Activated CD4-positive, alpha-beta memory T cell treated with anti-CD3 and anti-CD28 coated beads, Interleukin-2, amount 10 ng/mL, durations not matched to agents 7 days and 5 days (primary cell): ENCODE results near the gene RPL39L. TPM values are rescaled to one million over a fixed set of nuclear protein-coding genes. Genes with fewer than 3 reads are reported as not detected.

Experiments used
- CTCF ChIA-PET: fragments of 350-600 bp; sonication (Branson Sonifier 250); formaldehyde crosslinking; loops from one replicate; lab custom pipeline; 2021; ENCODE audit warnings: antibody characterized with exemption, inconsistent platforms; lab: Charles Lee
- POLR2A ChIA-PET: fragments of 350-600 bp; sonication (Branson Sonifier 250); formaldehyde crosslinking; loops from one replicate; lab custom pipeline; 2021; ENCODE audit warnings: antibody characterized with exemption; lab: Charles Lee
- DNase-seq: peaks from one replicate; pipeline ENCODE4 v3.0.0-alpha.2; 2020
- H3K27ac Mint-ChIP-seq: one replicate; pipeline ENCODE4 v1.8.0; 2021; ENCODE audit warnings: mild to moderate bottlenecking, mixed read lengths
- H3K27me3 Mint-ChIP-seq: one replicate; pipeline ENCODE4 v1.8.0; 2021; ENCODE audit warnings: mixed read lengths
- H3K36me3 Mint-ChIP-seq: one replicate; pipeline ENCODE4 v1.8.0; 2021; ENCODE audit warnings: low read depth, mixed read lengths
- H3K4me1 Mint-ChIP-seq: one replicate; pipeline ENCODE4 v1.8.0; 2021; ENCODE audit warnings: mixed read lengths
- H3K4me3 Mint-ChIP-seq: one replicate; pipeline ENCODE4 v1.8.0; 2021; ENCODE audit warnings: mild to moderate bottlenecking, mixed read lengths
- H3K9me3 Mint-ChIP-seq: one replicate; pipeline ENCODE4 v1.8.0; 2021; ENCODE audit warnings: mixed read lengths
- total RNA-seq, 2 experiments: library from RNA; stranded (reverse); gene quantifications; one replicate each; pipeline ENCODE4 v1.2.3, GENCODE V29; 2021

RPL39L gene
- total RNA-seq, 2 experiments from 2014 or later: 23.0 to 23.1 TPM

DNA sequence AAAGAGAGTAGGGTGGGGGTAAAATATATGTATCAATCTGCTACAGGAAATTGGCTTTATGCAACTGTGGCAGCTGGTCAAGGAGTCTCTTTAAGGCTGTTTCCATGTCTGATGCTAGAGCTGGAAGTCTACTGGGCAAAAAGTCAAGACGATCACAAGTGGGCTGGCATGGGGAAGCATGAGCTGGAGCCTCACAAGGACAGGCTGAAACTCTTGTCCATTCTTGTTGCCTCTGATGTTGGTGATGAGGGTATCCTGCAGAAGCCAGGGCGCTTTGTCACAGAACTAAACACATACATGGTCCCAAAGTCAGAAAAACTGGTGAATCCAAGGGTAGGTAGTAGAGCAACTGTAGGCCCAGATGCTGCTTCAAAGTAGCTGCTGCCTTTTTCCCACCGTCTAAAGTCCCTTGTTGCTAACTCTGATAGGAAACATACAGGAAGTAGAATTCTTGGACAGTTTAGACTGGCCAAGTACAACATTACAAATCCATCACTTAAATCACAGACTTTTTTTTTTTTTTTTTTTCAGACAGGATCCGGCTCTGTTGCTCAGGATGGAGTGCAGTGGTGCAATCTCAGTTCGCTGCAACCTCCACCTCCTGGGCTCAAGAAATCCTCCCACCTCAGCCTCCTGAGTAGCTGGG lies 54.2 kb downstream of the RPL39L start:
- Mint-ChIP-seq H3K4me3 (no peak overlapping the region), H3K4me1 (peaks cover 7% of the 10 kb centered on the region), H3K9me3 (peaks cover 16% of the 10 kb centered on the region), H3K27me3 (no peaks in the 10 kb centered on the region), H3K36me3 (peaks cover 15% of the 10 kb centered on the region), H3K27ac (no peak overlapping the region)
- DNase-seq: no peak
- POLR2A ChIA-PET: interaction anchor here (1.9 kb wide), 1 partner anchor 14 kb away, joined by 4 read pairs; no protein-coding TSS in a partner anchor
- CTCF ChIA-PET: no interaction called here

DNA sequence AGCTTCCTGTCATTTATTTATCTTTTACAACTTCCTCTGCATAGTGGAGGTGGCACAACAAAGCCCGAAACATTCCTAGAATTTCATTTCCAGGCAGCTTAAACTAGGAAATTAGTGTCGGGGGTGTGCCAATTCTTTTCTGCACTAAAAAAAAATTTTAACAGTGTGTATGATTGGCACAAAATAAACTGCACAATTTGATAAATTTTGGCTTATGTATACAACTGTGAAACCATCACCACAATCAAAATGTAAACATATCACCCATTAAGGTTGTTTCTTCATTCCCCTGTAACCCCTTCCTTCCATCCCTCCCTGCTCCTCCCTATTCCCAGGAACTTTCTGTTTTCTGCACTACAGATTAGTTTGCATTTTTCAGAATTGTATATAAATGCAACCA lies 54.7 kb downstream of the RPL39L start:
- Mint-ChIP-seq H3K27ac (no peak overlapping the region), H3K4me3 (no peak overlapping the region), H3K27me3 (no peaks in the 10 kb centered on the region), H3K36me3 (peaks cover 18% of the 10 kb centered on the region), H3K9me3 (peaks cover 16% of the 10 kb centered on the region), H3K4me1 (peaks cover 7% of the 10 kb centered on the region)
- ChIA-PET POLR2A (interaction anchor here (1.9 kb wide), 1 partner anchor 15 kb away, joined by 4 read pairs; no protein-coding TSS in a partner anchor), CTCF (no interaction called here)
- DNase-seq: no peak

DNA sequence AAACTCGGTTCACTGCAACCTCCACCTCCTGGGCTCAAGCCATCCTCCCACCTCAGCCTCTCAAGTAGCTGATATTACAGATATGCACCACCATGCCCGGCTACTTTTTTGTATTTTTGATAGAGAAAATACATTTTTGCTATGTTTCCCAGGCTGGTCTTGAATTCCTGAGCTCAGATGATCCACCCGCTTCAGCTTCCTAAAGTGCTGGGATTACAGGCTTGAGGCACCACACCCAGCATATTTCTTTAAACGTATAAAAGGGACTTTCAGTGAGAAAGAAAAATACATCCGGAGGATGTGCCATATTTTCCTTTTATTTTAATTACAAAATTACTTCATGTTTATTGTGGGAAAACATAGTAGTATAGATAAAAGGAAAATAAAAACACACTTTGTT lies 55.2 kb downstream of the RPL39L start:
- H3K9me3 Mint-ChIP-seq: peaks cover 16% of the 10 kb centered on the region
- CTCF ChIA-PET: no interaction called here
- DNase-seq: no peak
- peaks cover 7% of the 10 kb centered on the region for H3K4me1 Mint-ChIP-seq
- H3K36me3 Mint-ChIP-seq: peaks cover 21% of the 10 kb centered on the region
- POLR2A ChIA-PET: interaction anchor here (1.9 kb wide), 1 partner anchor 15 kb away, joined by 4 read pairs; no protein-coding TSS in a partner anchor
- H3K4me3 Mint-ChIP-seq: no peak overlapping the region
- H3K27me3 Mint-ChIP-seq: no peaks in the 10 kb centered on the region
- no peak overlapping the region for H3K27ac Mint-ChIP-seq

DNA sequence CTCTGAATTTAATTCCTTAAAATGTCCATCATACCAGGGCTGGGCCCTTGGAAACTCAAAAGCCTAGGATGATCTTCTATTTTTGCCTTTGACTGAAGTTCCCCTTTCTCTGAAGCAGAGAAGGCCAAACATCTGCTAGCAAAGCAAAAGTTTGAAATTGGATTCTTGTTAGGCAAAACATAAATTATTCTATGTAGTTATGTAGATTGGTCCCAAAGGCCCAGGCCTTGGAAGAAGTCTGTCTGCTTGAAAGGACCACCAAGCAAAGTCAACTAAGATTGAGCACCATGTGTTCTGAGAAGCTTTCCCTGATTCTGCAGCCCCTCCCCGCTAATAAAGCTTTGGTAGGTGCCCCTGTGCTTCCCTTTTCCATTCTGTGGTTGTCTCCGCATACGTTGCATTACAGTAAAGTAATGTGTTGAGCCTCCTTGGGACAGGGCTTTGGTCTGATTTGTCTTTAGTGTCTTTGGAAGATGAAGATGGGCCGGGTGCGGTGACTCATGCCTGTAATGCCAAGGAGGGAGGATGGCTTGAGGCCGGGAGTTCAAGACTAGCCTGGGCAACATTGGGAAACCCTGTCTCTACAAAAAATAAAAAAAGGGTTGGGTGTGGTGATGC lies 56.4 kb downstream of the RPL39L start:
- ChIA-PET POLR2A (no interaction called here), CTCF (no interaction called here)
- no peak overlapping the region for H3K27ac Mint-ChIP-seq
- H3K4me1 Mint-ChIP-seq: peaks cover 7% of the 10 kb centered on the region
- DNase-seq: no peak
- peaks cover 9% of the 10 kb centered on the region for H3K9me3 Mint-ChIP-seq
- peaks cover 28% of the 10 kb centered on the region for H3K36me3 Mint-ChIP-seq
- H3K27me3 Mint-ChIP-seq: no peaks in the 10 kb centered on the region
- H3K4me3 Mint-ChIP-seq: no peak overlapping the region

DNA sequence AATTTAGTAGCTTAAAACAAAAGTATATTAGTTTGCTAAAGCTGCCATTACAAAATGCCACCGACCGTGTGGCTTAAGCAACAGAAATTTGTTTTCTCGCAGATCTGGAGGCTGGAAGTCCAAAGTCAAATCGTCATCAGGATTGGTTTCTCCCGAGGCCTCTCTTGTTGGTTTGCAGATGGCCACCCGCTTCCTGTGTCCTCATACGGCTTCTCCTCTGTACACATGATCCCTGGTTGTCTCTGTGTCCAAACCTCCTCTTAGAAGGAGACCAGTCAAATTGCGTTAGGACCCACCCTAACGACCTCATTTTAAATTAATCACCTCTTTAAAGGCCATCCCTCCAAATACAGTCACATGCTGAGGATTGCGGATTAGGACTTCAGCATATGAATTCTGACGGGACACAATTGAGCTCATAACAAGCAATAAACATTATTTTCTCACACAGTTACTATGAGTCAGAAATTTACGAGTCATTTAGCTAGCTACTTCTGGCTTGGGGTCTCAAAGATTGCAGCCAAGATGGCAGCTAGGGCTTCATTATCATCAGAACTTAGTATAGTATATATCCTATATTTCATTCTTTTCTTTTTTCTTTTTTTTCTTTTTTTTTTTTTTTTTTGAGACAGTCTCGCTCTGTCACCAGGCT lies 58.4 kb downstream of the RPL39L start:
- POLR2A ChIA-PET: no interaction called here
- no peak for DNase-seq

DNA sequence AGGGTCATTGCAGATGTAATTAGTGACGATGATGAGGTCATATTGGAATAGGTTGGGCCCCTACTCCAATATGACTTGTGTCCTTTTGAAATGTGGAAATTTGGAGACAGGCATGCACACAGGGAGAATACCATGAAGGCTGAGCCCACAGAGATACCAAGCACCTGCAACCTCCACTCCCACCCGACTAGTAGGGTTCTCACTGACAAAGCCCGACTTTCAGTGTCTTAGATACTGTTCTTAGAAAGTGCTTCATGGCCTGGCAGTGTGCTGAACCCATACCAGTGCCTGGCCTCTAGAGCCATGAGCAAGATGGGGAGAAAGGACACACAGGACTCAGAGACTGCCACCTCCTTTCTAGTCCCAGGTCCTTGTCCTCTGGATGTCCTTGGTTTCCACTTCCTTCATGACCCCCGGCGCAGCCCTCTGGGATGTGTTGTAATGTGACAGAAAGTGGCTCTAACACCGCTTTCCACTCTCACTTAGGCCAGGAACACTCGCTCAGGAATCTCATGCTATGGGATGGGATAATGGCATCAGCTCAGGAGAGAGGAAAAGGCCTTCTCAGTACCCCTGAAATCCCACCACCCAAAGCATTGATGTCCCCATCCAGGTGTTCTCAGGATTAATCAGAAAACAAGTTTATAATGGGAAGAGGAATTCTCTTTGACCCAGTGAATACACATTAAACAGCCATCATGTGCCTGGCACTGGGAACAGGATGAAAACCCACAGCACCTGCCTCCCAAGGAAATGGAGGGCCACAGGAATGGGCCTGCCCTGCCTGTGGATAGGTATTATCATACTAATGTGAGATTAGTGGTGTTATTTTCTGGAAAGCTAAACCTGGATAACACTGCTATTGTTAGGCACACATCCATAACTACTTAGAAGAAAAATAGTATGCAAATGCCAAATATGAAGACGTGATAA lies 59.9 kb downstream of the RPL39L start:
- CTCF ChIA-PET: no interaction called here
- no peak for DNase-seq
- Mint-ChIP-seq H3K4me3 (no peak overlapping the region), H3K4me1 (peaks cover under 1% of the 10 kb centered on the region), H3K9me3 (no peaks in the 10 kb centered on the region), H3K27ac (no peak overlapping the region), H3K36me3 (peaks cover 47% of the 10 kb centered on the region), H3K27me3 (no peaks in the 10 kb centered on the region)
- POLR2A ChIA-PET: no interaction called here

More for the DNA sequence above, 58.4 kb downstream of the RPL39L start:
- Mint-ChIP-seq H3K27me3 (no peaks in the 10 kb centered on the region), H3K27ac (no peak overlapping the region), H3K4me1 (peaks cover 7% of the 10 kb centered on the region), H3K36me3 (peaks cover 36% of the 10 kb centered on the region), H3K9me3 (no peaks in the 10 kb centered on the region), H3K4me3 (no peak overlapping the region)
- CTCF ChIA-PET: interaction anchor here (1.3 kb wide), 1 partner anchor 32 kb away, joined by 3 read pairs; no protein-coding TSS in a partner anchor

DNA sequence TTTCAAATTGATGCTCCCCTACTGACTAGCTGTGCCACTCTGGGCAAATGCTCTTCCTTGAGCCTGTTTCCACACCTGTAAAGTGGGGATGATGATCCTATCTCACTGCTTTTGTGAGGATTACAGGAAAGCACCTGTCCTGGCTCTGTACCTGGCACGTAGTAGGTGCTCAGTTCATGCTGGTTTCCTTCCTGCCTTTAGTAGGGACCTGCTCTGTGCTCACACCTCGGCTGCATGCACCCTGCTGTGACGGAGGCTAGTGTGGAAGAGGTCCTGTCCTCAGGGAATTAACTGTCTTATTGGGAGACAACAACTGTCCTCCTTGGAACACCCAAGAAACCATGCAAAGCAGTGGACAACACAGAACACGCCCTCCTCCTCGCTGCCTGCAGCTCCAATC lies 61.8 kb downstream of the RPL39L start:
- Mint-ChIP-seq H3K27me3 (no peaks in the 10 kb centered on the region), H3K4me1 (no peaks in the 10 kb centered on the region), H3K9me3 (no peaks in the 10 kb centered on the region), H3K27ac (no peak overlapping the region), H3K4me3 (no peak overlapping the region), H3K36me3 (peaks cover 64% of the 10 kb centered on the region)
- no peak for DNase-seq
- ChIA-PET CTCF (no interaction called here), POLR2A (interaction anchor here (0.9 kb wide), 1 partner anchor 46 kb away, joined by 3 read pairs; no protein-coding TSS in a partner anchor)

DNA sequence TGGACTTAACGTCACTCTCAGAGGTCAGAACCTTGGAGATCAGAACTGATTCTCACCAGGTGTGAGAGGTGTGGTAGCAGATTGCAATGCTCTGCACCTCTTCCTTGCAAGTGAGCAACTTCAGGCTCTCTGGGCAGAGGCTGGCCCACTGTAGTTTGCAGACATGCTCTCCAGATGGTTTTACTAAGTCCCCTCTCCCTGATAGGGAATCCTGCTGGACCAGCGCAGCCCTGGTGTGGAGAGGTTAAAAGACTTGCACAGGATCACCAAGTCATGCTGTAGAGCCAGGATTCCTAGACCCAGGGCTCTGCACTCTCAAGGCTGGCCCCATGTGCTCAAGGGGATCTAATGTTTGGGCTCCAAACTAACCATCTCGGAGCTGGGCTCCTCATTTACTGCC lies 62.2 kb downstream of the RPL39L start:
- H3K27ac Mint-ChIP-seq: no peak overlapping the region
- DNase-seq: no peak

DNA sequence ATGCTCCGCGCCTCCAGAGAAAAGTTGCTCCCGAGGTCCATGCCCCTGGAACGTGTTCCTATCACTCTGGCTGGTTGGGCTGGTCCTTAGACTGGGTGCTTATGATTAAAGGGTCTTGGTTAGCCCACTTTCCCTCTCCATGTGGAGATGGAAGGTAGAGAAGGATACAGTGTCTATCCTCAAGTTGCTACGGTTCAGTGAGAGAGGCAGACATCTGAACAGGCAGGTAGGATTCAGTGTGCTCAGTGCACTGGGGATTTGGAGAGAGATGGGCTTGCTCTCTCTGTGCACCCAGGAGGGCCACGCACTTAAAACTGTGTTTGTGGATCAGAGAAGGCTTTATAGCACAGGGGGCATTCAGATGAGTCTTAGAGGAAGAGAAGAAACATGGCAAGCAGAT lies 63.0 kb downstream of the RPL39L start:
- no peaks in the 10 kb centered on the region for H3K9me3 Mint-ChIP-seq
- H3K4me1 Mint-ChIP-seq: no peaks in the 10 kb centered on the region
- H3K27me3 Mint-ChIP-seq: no peaks in the 10 kb centered on the region
- H3K4me3 Mint-ChIP-seq: no peak overlapping the region
- ChIA-PET CTCF (no interaction called here), POLR2A (interaction anchor here (0.9 kb wide), 1 partner anchor 44 kb away, joined by 3 read pairs; no protein-coding TSS in a partner anchor)
- peaks cover 68% of the 10 kb centered on the region for H3K36me3 Mint-ChIP-seq
- no peak for DNase-seq
- H3K27ac Mint-ChIP-seq: no peak overlapping the region

More for the DNA sequence above, 62.2 kb downstream of the RPL39L start:
- POLR2A ChIA-PET: interaction anchor here (0.9 kb wide), 1 partner anchor 45 kb away, joined by 3 read pairs; no protein-coding TSS in a partner anchor
- Mint-ChIP-seq H3K27me3 (no peaks in the 10 kb centered on the region), H3K9me3 (no peaks in the 10 kb centered on the region), H3K4me1 (no peaks in the 10 kb centered on the region), H3K36me3 (peaks cover 66% of the 10 kb centered on the region), H3K4me3 (no peak overlapping the region)
- CTCF ChIA-PET: no interaction called here

DNA sequence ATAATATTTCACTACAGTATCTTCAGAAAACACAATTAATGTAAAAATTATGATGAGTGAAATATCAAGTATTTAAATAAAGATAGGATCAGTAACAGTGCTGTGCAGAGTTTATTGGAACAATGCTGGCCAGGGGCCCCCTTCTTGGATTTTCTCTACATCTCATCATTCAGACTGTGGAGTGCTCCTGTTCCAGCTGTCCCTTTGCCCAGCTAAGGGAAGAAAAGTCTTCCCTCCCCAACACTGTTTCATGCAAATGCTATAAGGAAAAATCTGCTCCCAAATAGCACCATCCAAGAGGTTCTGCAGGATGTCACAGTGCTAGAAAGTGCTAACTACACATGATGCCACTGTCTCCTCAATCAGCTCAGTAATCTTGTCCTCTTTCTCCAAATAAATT lies 64.5 kb downstream of the RPL39L start:
- ChIA-PET POLR2A (interaction anchor here (0.8 kb wide), 1 partner anchor 47 kb away, joined by 4 read pairs; no protein-coding TSS in a partner anchor), CTCF (interaction anchor here (1.1 kb wide), 1 partner anchor 39 kb away, joined by 3 read pairs; no protein-coding TSS in a partner anchor)
- H3K27me3 Mint-ChIP-seq: no peaks in the 10 kb centered on the region
- H3K36me3 Mint-ChIP-seq: peaks cover 77% of the 10 kb centered on the region
- H3K9me3 Mint-ChIP-seq: no peaks in the 10 kb centered on the region
- H3K4me3 Mint-ChIP-seq: no peak overlapping the region
- no peak for DNase-seq
- H3K27ac Mint-ChIP-seq: no peak overlapping the region
- H3K4me1 Mint-ChIP-seq: peaks cover 2% of the 10 kb centered on the region

DNA sequence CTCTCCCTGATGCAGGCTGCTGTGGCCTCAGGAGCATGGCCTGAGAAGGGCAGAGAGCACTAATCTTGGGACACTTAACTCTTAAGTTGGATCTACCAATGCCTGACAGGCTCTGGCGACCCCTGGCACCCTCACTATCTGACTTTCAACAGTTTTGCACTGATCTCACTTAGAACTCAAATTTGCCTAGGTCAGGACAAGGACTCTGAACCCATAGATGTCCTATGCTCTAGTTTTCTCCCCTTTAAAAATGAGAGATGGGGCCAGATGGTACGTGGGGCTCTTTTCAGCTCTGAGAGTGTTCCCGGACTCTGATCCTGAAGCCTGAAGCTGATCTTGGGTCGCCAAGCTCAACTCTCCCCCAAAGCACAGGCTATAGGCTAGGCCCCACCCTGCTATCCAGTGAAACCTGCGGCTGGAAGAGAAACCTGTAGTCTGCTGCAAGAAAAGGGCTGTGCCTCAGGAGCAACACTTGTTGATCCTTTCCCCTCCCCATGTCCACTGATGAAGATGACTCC lies 65.7 kb downstream of the RPL39L start:
- H3K4me1 Mint-ChIP-seq: peaks cover 3% of the 10 kb centered on the region
- no peaks in the 10 kb centered on the region for H3K9me3 Mint-ChIP-seq
- H3K36me3 Mint-ChIP-seq: peaks cover 76% of the 10 kb centered on the region
- ChIA-PET CTCF (no interaction called here), POLR2A (interaction anchor here (0.8 to 1.6 kb wide), 2 partner anchors 46 to 48 kb away, joined by 4 to 5 read pairs; no protein-coding TSS in a partner anchor)
- no peak overlapping the region for H3K4me3 Mint-ChIP-seq
- H3K27me3 Mint-ChIP-seq: no peaks in the 10 kb centered on the region
- peak overlapping the region; percentile 4 for H3K27ac Mint-ChIP-seq
- DNase-seq: no peak

DNA sequence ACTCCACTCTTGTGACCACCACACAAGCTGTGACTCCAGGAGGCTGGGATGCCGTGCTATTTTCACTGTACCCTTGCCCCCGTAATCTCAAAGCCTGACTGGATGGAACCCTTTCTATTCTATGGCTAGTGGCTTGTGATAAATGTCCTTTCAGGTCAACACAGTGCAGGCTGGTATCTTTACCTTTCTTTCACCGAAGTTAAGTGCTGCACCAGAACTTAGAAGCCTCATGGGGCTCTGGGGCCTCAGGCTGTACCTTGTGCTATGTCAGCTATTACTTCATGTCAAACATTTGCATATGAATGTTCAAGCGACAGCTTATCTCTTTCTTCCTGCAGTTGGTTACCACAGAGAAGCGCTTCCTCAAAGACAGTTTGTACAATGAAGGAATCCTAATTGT lies 66.8 kb downstream of the RPL39L start:
- H3K27ac Mint-ChIP-seq: no peak overlapping the region
- no peak for DNase-seq
- H3K4me3 Mint-ChIP-seq: no peak overlapping the region
- H3K9me3 Mint-ChIP-seq: no peaks in the 10 kb centered on the region
- peaks cover 75% of the 10 kb centered on the region for H3K36me3 Mint-ChIP-seq
- POLR2A ChIA-PET: interaction anchor here (1.6 kb wide), 1 partner anchor 47 kb away, joined by 5 read pairs; no protein-coding TSS in a partner anchor
- H3K27me3 Mint-ChIP-seq: no peaks in the 10 kb centered on the region
- CTCF ChIA-PET: no interaction called here
- H3K4me1 Mint-ChIP-seq: peaks cover 3% of the 10 kb centered on the region
